Brain microvascular endothelial cell (primary cell): ENCODE results near the gene HNRNPL.

ENCODE experiments used
- DNase-seq: peaks from one replicate; pipeline ENCODE4 v3.0.0-alpha.2; 2020
- H3K27ac ChIP-seq: fragments of 250-450 bp; sonication (Bioruptor Pico); 2 replicates; pipeline ENCODE4 v1.5.1; 2020; ENCODE audit warnings: mild to moderate bottlenecking, moderate library complexity
- H3K27me3 ChIP-seq: fragments of 250-450 bp; sonication (Bioruptor Pico); replicated peaks from 2 replicates; pipeline ENCODE4 v1.5.1; 2020; ENCODE audit warnings: mild to moderate bottlenecking
- H3K36me3 ChIP-seq: fragments of 250-450 bp; sonication (Bioruptor Pico); replicated peaks from 2 replicates; pipeline ENCODE4 v1.5.1; 2020; ENCODE audit warnings: mild to moderate bottlenecking
- H3K4me3 ChIP-seq: 2 replicates; pipeline ENCODE4 v1.5.1; 2011; ENCODE audit warnings: low read depth, mild to moderate bottlenecking, control low read depth, low read length, moderate library complexity
- in situ Hi-C: cut with HindIII; loops from 2 replicates; pipeline ENCODE4 v1.10.0; 2017; ENCODE audit warnings: low sequenced_read_pairs, low pct_ligation_motif_present
- TF ChIP-seq, protein P1 (sequence below): IDR thresholded peaks from 2 replicates; pipeline ENCODE4 v1.5.1; 2011; ENCODE audit warnings: low read depth, mild to moderate bottlenecking, moderate library complexity, low read length, control low read depth, inconsistent platforms; ENCODE audit errors: missing control alignments

Gene HNRNPL

DNA sequence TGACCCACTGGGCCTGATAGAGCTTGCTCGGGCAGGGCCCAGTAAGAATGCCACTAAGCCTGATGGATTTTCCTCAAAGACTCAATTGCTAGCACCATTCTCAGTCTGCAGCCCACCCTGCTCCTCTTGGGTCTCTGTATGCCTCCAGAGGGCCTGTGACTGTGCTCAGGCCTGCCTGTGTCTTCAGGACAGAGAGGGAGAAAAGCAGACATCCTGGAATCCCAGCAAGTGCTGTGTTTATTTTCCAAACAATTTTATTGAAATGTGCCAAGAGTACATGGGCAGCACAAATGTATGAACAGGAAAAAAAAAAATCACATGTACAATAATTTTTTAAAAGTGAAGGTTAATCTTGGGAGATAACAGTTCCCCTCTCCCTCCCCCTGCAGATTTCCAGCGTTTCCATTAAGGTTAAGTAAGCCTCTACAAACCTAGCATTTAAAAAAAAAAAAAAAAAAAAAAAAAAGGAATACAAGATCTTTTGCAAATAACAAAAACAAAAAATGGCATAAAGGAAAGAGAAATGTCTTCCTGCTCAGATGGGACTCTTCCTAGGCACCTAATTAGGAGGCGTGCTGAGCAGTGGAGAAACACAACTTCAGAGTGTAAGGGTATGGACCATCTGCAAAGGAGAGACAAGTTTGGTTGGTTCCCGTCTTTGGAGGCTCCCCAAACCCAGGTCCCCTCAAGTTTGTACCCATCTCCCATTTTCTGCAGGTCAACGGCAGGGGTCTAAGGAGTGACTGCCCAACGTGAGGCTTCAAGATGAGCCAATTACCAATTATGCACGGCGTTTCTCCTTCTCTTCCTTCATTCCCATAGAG, 13.4 kb downstream of the HNRNPL start:
- no peak overlapping the region for H3K4me3 ChIP-seq
- peaks cover 57% of the 10 kb centered on the region for H3K36me3 ChIP-seq
- in situ Hi-C loops: no loop called here
- no peak overlapping the region for H3K27ac ChIP-seq
- DNase-seq: no peak
- TF ChIP-seq, protein P1, sequence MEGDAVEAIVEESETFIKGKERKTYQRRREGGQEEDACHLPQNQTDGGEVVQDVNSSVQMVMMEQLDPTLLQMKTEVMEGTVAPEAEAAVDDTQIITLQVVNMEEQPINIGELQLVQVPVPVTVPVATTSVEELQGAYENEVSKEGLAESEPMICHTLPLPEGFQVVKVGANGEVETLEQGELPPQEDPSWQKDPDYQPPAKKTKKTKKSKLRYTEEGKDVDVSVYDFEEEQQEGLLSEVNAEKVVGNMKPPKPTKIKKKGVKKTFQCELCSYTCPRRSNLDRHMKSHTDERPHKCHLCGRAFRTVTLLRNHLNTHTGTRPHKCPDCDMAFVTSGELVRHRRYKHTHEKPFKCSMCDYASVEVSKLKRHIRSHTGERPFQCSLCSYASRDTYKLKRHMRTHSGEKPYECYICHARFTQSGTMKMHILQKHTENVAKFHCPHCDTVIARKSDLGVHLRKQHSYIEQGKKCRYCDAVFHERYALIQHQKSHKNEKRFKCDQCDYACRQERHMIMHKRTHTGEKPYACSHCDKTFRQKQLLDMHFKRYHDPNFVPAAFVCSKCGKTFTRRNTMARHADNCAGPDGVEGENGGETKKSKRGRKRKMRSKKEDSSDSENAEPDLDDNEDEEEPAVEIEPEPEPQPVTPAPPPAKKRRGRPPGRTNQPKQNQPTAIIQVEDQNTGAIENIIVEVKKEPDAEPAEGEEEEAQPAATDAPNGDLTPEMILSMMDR: no peak
- H3K27me3 ChIP-seq: no peaks in the 10 kb centered on the region

DNA sequence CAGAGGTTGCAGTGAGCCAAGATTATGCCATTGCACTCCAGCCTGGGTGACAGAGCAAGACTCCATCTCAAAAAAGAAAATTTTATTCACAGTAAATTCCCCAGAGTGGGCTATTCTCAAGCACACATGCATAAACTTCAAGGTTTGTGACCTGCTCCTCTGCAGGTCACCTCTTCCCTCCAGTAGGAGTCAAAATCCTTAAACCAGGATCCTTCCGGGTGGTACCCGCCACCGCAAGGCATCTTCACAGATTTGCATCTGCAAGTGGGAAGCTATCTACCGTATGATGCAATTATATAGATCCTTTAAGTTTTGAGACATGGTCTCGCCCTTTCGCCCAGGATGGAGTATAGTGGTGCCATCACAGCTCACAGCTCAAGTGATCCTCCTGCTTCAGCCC, 15.2 kb downstream of the HNRNPL start:
- TF ChIP-seq, protein P1: no peak
- no peaks in the 10 kb centered on the region for H3K27me3 ChIP-seq
- no peak for DNase-seq
- H3K4me3 ChIP-seq: no peak overlapping the region
- H3K36me3 ChIP-seq: peaks cover 41% of the 10 kb centered on the region
- in situ Hi-C loops: no loop called here
- no peak overlapping the region for H3K27ac ChIP-seq

DNA sequence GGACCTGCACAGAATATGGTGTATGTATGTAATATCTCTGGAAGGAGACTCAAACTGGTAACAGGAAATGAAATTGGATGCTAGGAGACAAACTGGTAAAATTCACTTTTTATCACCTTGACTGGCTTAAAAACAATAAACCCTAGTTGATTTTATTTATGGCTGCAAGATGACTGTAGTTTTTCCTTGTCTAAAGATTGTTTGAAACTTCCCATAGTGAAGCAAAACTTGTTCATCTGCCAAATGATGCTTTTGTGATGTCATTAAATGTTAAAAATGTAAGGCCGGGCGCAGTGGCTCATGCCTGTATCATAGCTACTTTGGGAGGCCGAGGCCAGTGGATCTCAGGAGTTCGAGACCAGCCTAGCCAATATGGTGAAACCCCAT, 15.7 kb downstream of the HNRNPL start:
- Histone ChIP-seq H3K4me3 (no peak overlapping the region), H3K36me3 (peaks cover 37% of the 10 kb centered on the region), H3K27ac (no peak overlapping the region), H3K27me3 (no peaks in the 10 kb centered on the region)
- in situ Hi-C loops: no loop called here
- TF ChIP-seq, protein P1: no peak
- no peak for DNase-seq

DNA sequence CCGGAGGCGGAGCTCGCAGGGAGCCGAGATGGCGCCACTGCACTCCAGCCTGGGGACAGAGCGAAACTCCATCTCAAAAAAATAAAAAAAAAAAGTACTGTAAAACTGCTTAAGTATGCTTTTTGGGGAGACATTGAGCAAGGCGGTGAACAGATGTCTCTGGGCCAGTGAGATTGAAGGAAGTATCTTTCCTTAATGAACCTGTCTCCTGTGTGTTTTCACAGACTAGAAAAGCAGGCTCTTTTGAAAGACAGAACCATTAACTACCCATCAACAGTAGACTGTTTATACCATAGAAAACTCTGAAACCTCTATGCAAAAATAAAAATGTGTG, 16.7 kb downstream of the HNRNPL start:
- in situ Hi-C loops: no loop called here
- Histone ChIP-seq H3K27ac (no peak overlapping the region), H3K36me3 (peaks cover 26% of the 10 kb centered on the region), H3K4me3 (no peak overlapping the region), H3K27me3 (no peaks in the 10 kb centered on the region)
- TF ChIP-seq, protein P1: no peak
- no peak for DNase-seq

DNA sequence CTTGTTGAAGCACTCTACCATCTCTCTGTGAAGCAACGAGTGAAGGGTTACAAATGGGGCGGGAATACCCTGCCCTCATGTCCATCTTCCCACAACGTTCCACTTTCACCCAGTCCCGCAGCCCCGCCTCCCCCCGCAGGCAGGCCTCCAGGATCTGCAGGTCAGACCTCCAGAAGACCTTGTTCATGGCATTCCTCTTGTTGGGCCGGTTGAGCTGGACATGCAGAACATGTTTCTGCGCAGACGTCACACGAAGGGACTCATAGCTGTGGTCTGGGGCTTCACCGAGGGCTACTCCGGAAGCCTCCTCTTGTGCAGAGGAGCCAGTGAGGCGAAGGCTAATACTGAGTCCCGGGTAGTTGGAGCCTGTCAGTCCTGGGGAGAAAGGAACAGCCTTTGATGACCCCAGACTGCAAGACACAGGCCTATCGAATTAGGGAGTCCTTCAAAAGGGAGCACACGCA, 18.6 kb downstream of the HNRNPL start:
- in situ Hi-C loops: no loop called here
- TF ChIP-seq, protein P1: no peak
- peak; percentile 95 for DNase-seq
- Histone ChIP-seq H3K4me3 (peak overlapping the region; percentile 64), H3K27ac (peak overlapping the region; percentile 98), H3K27me3 (no peaks in the 10 kb centered on the region), H3K36me3 (peaks cover 10% of the 10 kb centered on the region)
